GM23338 (cell line): ENCODE data around the gene WDR44. TPM values are rescaled to one million over a fixed set of nuclear protein-coding genes. Genes with fewer than 3 reads are reported as not detected.

Experiments
- ATAC-seq: fragments of 200-7000 bp; cut with Tn5 transposase; 3 replicates; pipeline ENCODE4 v1.9.1; 2020
- DNase-seq: peaks from one replicate; pipeline ENCODE4 v3.0.0-alpha.2; 2015; ENCODE audit warnings: low spot score
- H2AFZ ChIP-seq: fragments of 200-600 bp; sonication (generic); 2 replicates; pipeline ENCODE4 v1.8.0; 2016; ENCODE audit warnings: antibody characterized with exemption, mild to moderate bottlenecking, moderate library complexity
- H3F3A ChIP-seq: fragments of 200-600 bp; sonication (generic); replicated peaks from 2 replicates; pipeline ENCODE4 v1.8.0; 2017; ENCODE audit warnings: antibody characterized with exemption, mixed run types, low read depth
- H3K27ac ChIP-seq: fragments of 200-600 bp; sonication (generic); 2 replicates; pipeline ENCODE4 v1.6.1; 2016; ENCODE audit warnings: low read depth
- H3K27me3 ChIP-seq: fragments of 200-600 bp; sonication (generic); 2 replicates; pipeline ENCODE4 v1.8.0; 2016; ENCODE audit warnings: mild to moderate bottlenecking, mixed run types, moderate library complexity; ENCODE audit not compliant: insufficient read depth
- H3K36me3 ChIP-seq: fragments of 200-600 bp; sonication (generic); 2 replicates; pipeline ENCODE4 v1.8.0; 2016; ENCODE audit warnings: mild to moderate bottlenecking; ENCODE audit not compliant: insufficient read depth
- H3K4me1 ChIP-seq: fragments of 200-600 bp; sonication (generic); 2 replicates; pipeline ENCODE4 v1.8.0; 2016; ENCODE audit warnings: mild to moderate bottlenecking, moderate library complexity; ENCODE audit not compliant: insufficient read depth
- H3K4me2 ChIP-seq: fragments of 200-600 bp; sonication (generic); 2 replicates; pipeline ENCODE4 v1.7.1; 2017; ENCODE audit warnings: mixed run types
- H3K4me3 ChIP-seq: fragments of 200-600 bp; sonication (generic); 2 replicates; pipeline ENCODE4 v1.6.1; 2016; ENCODE audit warnings: mixed run types
- H3K79me2 ChIP-seq: fragments of 200-600 bp; sonication (generic); replicated peaks from 2 replicates; pipeline ENCODE4 v1.8.0; 2017; ENCODE audit warnings: mild to moderate bottlenecking; ENCODE audit not compliant: insufficient read depth
- H3K9me2 ChIP-seq: fragments of 200-600 bp; sonication (generic); 2 replicates; pipeline ENCODE4 v1.8.0; 2017; ENCODE audit not compliant: insufficient read depth
- H4K20me1 ChIP-seq: fragments of 200-600 bp; sonication (generic); replicated peaks from 2 replicates; pipeline ENCODE4 v1.8.0; 2017; ENCODE audit warnings: mild to moderate bottlenecking; ENCODE audit not compliant: insufficient read depth
- H3K27ac Mint-ChIP-seq: 2 replicates; pipeline ENCODE4 v1.8.0; 2020; ENCODE audit warnings: inconsistent platforms, mild to moderate bottlenecking, moderate library complexity, mixed read lengths
- H3K27me3 Mint-ChIP-seq: 3 replicates; pipeline ENCODE4 v1.8.0; 2022; ENCODE audit warnings: low read depth, mild to moderate bottlenecking, moderate library complexity, mixed read lengths, inconsistent platforms; ENCODE audit not compliant: insufficient read depth, poor library complexity
- H3K36me3 Mint-ChIP-seq: 3 replicates; pipeline ENCODE4 v1.8.0; 2021; ENCODE audit warnings: low read depth, mild to moderate bottlenecking, inconsistent platforms, moderate library complexity, mixed read lengths
- H3K4me1 Mint-ChIP-seq: 3 replicates; pipeline ENCODE4 v1.8.0; 2020; ENCODE audit warnings: mild to moderate bottlenecking, inconsistent platforms, mixed read lengths
- H3K4me3 Mint-ChIP-seq: 3 replicates; pipeline ENCODE4 v1.8.0; 2021; ENCODE audit warnings: moderate library complexity, mild to moderate bottlenecking, inconsistent platforms, mixed read lengths
- H3K9me3 Mint-ChIP-seq: 3 replicates; pipeline ENCODE4 v1.8.0; 2020; ENCODE audit warnings: moderate library complexity, mild to moderate bottlenecking, inconsistent platforms, mixed read lengths
- CREB1 ChIP-seq: fragments of 250-450 bp; sonication (Bioruptor Pico); IDR thresholded peaks from 2 replicates; pipeline ENCODE4 v1.5.0; 2020; ENCODE audit warnings: low read depth, mild to moderate bottlenecking, moderate library complexity
- EZH2phosphoT487 ChIP-seq: fragments of 200-600 bp; sonication (generic); IDR thresholded peaks from one replicate; pipeline ENCODE4 v1.8.1; 2018; ENCODE audit warnings: antibody characterized with exemption; ENCODE audit not compliant: unreplicated experiment
- JUNB ChIP-seq: IDR thresholded peaks from one replicate; pipeline ENCODE4 v1.6.1; 2016; ENCODE audit warnings: antibody characterized with exemption; ENCODE audit not compliant: unreplicated experiment
- NANOG ChIP-seq: IDR thresholded peaks from 2 replicates; pipeline ENCODE4 v1.6.1; 2016; ENCODE audit warnings: antibody characterized with exemption, borderline replicate concordance
- POLR2AphosphoS5 ChIP-seq: IDR thresholded peaks from 2 replicates; pipeline ENCODE4 v1.6.1; 2016; ENCODE audit warnings: antibody characterized with exemption, low read depth
- STAT1 ChIP-seq: IDR thresholded peaks from one replicate; pipeline ENCODE4 v1.6.1; 2016; ENCODE audit warnings: antibody characterized with exemption; ENCODE audit not compliant: unreplicated experiment
- ZNF114 ChIP-seq: fragments of 250-450 bp; sonication (Bioruptor Pico); IDR thresholded peaks from 2 replicates; pipeline ENCODE4 v1.5.0; 2020; ENCODE audit warnings: mild to moderate bottlenecking, moderate library complexity
- ZNF331 ChIP-seq: fragments of 250-450 bp; sonication (Bioruptor Pico); IDR thresholded peaks from 2 replicates; pipeline ENCODE4 v1.5.0; 2020; ENCODE audit warnings: low read depth, mild to moderate bottlenecking, moderate library complexity
- polyA plus RNA-seq: library from polyadenylated mRNA; unstranded; fragments of >200 nt; fragmentation: Nextera tagmentation; extraction: Ambion mirVana; gene quantifications from 2 replicates; pipeline ENCODE4 v1.2.1, GENCODE V29; 2016
- total RNA-seq: library from RNA; depleted of rRNA; stranded (reverse); fragments of >200 nt; shearing (Covaris generic); gene quantifications from 2 replicates; pipeline ENCODE4 v1.2.3, GENCODE V29; 2014
- TF ChIP-seq, protein P1 (sequence below): IDR thresholded peaks from 2 replicates; pipeline ENCODE4 v1.6.1; 2016; ENCODE audit warnings: antibody characterized with exemption
- TF ChIP-seq, protein P2 (sequence below): fragments of 250-450 bp; sonication (Bioruptor Pico); IDR thresholded peaks from 2 replicates; pipeline ENCODE4 v1.5.0; 2020; ENCODE audit warnings: mild to moderate bottlenecking, moderate library complexity
- TF ChIP-seq, protein P3 (sequence below), 2 experiments: fragments of 200-600 bp in 1 of 2; sonication (generic) in 1 of 2; conservative IDR thresholded peaks; 2 replicates each; pipeline versions ENCODE4 v1.5.1 to v1.6.1; 2016 to 2017; ENCODE audit warnings: antibody characterized with exemption in 2 of 2, low read depth in 2 of 2, mild to moderate bottlenecking in 2 of 2, moderate library complexity in 1 of 2
- TF ChIP-seq, protein P4 (sequence below): IDR thresholded peaks from one replicate; pipeline ENCODE4 v1.6.1; 2018; ENCODE audit warnings: antibody characterized with exemption; ENCODE audit not compliant: unreplicated experiment

Gene WDR44
- total and polyA plus RNA-seq, 2 experiments from 2014 or later: 17.5 to 21.0 TPM

DNA sequence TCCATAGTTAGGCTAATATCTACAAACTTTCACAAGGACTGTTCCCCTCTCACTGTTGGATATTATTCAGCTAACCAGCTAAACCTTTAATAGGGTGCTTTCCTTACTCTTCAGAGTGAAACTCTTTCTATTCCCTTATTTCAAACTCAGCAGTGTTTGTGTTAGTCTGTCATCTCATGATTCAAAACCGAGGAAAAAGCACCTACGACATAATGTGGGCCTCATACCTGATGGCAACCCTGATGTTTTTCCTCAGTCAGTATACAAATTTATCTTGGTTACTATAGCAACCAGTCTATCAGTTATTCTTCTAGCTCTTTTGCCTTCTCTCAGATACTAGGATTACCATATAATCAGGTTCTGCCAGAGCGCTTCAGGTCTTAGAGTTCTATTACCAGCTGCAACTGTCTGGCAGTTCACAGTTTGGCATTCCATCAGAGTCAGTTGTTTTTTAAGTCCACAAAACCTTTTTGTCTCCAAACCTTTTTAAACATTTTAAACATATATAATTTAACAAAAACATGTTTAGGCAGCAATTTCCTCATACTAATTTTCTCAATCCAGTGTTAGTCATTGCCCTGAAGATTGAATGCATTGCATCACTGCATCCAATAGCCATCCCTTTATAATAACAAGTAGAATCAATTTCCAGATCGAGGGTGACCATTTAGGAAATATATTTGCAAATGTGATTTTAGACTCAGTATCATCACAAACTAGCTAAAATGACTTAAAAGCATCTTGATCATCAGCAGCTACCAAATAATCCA, 7.4 kb downstream of the WDR44 start:
- peaks cover 95% of the 10 kb centered on the region for H3K79me2 ChIP-seq
- H3K27ac Mint-ChIP-seq: no peak overlapping the region

More for the DNA sequence above, 7.4 kb downstream of the WDR44 start:
- Histone ChIP-seq H4K20me1 (no peaks in the 10 kb centered on the region), H3K4me2 (no peak overlapping the region), H3K27ac (no peak overlapping the region), H2AFZ (no peak overlapping the region), H3K9me2 (no peaks in the 10 kb centered on the region), H3F3A (no peaks in the 10 kb centered on the region), H3K4me1 (peaks cover 23% of the 10 kb centered on the region), H3K27me3 (no peaks in the 10 kb centered on the region), H3K36me3 (no peaks in the 10 kb centered on the region), H3K4me3 (no peak overlapping the region)
- Mint-ChIP-seq H3K9me3 (no peaks in the 10 kb centered on the region), H3K27me3 (no peaks in the 10 kb centered on the region), H3K36me3 (no peaks in the 10 kb centered on the region), H3K4me3 (no peak overlapping the region), H3K4me1 (peaks cover 34% of the 10 kb centered on the region)
- peak; percentile 9 for DNase-seq
- TF ChIP-seq EZH2phosphoT487 (no peak), JUNB (no peak), NANOG (no peak), POLR2AphosphoS5 (no peak), STAT1 (no peak), ZNF114 (CRISPR knock-in tag) (no peak), CREB1 (CRISPR knock-in tag) (no peak), ZNF331 (CRISPR knock-in tag) (no peak)
- TF ChIP-seq, protein P1, sequence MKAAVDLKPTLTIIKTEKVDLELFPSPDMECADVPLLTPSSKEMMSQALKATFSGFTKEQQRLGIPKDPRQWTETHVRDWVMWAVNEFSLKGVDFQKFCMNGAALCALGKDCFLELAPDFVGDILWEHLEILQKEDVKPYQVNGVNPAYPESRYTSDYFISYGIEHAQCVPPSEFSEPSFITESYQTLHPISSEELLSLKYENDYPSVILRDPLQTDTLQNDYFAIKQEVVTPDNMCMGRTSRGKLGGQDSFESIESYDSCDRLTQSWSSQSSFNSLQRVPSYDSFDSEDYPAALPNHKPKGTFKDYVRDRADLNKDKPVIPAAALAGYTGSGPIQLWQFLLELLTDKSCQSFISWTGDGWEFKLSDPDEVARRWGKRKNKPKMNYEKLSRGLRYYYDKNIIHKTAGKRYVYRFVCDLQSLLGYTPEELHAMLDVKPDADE: no peak
- TF ChIP-seq, protein P2, sequence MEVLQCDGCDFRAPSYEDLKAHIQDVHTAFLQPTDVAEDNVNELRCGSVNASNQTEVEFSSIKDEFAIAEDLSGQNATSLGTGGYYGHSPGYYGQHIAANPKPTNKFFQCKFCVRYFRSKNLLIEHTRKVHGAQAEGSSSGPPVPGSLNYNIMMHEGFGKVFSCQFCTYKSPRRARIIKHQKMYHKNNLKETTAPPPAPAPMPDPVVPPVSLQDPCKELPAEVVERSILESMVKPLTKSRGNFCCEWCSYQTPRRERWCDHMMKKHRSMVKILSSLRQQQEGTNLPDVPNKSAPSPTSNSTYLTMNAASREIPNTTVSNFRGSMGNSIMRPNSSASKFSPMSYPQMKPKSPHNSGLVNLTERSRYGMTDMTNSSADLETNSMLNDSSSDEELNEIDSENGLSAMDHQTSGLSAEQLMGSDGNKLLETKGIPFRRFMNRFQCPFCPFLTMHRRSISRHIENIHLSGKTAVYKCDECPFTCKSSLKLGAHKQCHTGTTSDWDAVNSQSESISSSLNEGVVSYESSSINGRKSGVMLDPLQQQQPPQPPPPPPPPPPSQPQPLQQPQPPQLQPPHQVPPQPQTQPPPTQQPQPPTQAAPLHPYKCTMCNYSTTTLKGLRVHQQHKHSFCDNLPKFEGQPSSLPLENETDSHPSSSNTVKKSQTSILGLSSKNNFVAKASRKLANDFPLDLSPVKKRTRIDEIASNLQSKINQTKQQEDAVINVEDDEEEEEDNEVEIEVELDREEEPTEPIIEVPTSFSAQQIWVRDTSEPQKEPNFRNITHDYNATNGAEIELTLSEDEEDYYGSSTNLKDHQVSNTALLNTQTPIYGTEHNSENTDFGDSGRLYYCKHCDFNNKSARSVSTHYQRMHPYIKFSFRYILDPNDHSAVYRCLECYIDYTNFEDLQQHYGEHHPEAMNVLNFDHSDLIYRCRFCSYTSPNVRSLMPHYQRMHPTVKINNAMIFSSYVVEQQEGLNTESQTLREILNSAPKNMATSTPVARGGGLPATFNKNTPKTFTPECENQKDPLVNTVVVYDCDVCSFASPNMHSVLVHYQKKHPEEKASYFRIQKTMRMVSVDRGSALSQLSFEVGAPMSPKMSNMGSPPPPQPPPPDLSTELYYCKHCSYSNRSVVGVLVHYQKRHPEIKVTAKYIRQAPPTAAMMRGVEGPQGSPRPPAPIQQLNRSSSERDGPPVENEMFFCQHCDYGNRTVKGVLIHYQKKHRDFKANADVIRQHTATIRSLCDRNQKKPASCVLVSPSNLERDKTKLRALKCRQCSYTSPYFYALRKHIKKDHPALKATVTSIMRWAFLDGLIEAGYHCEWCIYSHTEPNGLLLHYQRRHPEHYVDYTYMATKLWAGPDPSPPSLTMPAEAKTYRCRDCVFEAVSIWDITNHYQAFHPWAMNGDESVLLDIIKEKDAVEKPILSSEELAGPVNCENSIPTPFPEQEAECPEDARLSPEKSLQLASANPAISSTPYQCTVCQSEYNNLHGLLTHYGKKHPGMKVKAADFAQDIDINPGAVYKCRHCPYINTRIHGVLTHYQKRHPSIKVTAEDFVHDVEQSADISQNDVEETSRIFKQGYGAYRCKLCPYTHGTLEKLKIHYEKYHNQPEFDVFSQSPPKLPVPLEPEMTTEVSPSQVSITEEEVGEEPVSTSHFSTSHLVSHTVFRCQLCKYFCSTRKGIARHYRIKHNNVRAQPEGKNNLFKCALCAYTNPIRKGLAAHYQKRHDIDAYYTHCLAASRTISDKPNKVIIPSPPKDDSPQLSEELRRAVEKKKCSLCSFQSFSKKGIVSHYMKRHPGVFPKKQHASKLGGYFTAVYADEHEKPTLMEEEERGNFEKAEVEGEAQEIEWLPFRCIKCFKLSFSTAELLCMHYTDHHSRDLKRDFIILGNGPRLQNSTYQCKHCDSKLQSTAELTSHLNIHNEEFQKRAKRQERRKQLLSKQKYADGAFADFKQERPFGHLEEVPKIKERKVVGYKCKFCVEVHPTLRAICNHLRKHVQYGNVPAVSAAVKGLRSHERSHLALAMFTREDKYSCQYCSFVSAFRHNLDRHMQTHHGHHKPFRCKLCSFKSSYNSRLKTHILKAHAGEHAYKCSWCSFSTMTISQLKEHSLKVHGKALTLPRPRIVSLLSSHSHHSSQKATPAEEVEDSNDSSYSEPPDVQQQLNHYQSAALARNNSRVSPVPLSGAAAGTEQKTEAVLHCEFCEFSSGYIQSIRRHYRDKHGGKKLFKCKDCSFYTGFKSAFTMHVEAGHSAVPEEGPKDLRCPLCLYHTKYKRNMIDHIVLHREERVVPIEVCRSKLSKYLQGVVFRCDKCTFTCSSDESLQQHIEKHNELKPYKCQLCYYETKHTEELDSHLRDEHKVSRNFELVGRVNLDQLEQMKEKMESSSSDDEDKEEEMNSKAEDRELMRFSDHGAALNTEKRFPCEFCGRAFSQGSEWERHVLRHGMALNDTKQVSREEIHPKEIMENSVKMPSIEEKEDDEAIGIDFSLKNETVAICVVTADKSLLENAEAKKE: no peak
- TF ChIP-seq, protein P3, sequence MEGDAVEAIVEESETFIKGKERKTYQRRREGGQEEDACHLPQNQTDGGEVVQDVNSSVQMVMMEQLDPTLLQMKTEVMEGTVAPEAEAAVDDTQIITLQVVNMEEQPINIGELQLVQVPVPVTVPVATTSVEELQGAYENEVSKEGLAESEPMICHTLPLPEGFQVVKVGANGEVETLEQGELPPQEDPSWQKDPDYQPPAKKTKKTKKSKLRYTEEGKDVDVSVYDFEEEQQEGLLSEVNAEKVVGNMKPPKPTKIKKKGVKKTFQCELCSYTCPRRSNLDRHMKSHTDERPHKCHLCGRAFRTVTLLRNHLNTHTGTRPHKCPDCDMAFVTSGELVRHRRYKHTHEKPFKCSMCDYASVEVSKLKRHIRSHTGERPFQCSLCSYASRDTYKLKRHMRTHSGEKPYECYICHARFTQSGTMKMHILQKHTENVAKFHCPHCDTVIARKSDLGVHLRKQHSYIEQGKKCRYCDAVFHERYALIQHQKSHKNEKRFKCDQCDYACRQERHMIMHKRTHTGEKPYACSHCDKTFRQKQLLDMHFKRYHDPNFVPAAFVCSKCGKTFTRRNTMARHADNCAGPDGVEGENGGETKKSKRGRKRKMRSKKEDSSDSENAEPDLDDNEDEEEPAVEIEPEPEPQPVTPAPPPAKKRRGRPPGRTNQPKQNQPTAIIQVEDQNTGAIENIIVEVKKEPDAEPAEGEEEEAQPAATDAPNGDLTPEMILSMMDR (conservative IDR thresholded peaks at IDR 0.05; ENCODE audit: low read depth in 2 of 2): no peak
- TF ChIP-seq, protein P4, sequence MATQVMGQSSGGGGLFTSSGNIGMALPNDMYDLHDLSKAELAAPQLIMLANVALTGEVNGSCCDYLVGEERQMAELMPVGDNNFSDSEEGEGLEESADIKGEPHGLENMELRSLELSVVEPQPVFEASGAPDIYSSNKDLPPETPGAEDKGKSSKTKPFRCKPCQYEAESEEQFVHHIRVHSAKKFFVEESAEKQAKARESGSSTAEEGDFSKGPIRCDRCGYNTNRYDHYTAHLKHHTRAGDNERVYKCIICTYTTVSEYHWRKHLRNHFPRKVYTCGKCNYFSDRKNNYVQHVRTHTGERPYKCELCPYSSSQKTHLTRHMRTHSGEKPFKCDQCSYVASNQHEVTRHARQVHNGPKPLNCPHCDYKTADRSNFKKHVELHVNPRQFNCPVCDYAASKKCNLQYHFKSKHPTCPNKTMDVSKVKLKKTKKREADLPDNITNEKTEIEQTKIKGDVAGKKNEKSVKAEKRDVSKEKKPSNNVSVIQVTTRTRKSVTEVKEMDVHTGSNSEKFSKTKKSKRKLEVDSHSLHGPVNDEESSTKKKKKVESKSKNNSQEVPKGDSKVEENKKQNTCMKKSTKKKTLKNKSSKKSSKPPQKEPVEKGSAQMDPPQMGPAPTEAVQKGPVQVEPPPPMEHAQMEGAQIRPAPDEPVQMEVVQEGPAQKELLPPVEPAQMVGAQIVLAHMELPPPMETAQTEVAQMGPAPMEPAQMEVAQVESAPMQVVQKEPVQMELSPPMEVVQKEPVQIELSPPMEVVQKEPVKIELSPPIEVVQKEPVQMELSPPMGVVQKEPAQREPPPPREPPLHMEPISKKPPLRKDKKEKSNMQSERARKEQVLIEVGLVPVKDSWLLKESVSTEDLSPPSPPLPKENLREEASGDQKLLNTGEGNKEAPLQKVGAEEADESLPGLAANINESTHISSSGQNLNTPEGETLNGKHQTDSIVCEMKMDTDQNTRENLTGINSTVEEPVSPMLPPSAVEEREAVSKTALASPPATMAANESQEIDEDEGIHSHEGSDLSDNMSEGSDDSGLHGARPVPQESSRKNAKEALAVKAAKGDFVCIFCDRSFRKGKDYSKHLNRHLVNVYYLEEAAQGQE: no peak
- ATAC-seq: no peak
